A549 (cell line): Measurements from ENCODE around the gene PTPN6.

Source experiments
- CHD2 ChIP-seq: fragments of 150-350 bp; IDR thresholded peaks from 2 replicates; pipeline ENCODE4 v1.6.1; 2014; ENCODE audit warnings: low read length; ENCODE audit not compliant: partially characterized antibody
- FOSB ChIP-seq: fragments of 250-450 bp; sonication (Bioruptor Pico); IDR thresholded peaks from 2 replicates; pipeline ENCODE4 v1.5.0; 2020; ENCODE audit warnings: mild to moderate bottlenecking, moderate library complexity
- FOSL2 ChIP-seq, 2 experiments: fragments of 450-650 bp in 1 of 2; fragments of >200 bp in 1 of 2; sonication (Bioruptor Twin) in 1 of 2; formaldehyde crosslinking; IDR thresholded peaks; 2 replicates each; pipeline versions ENCODE4 v1.5.0 to v1.6.1; 2016 to 2020; ENCODE audit warnings: mild to moderate bottlenecking in 1 of 2, moderate library complexity in 1 of 2
- JUN ChIP-seq, 2 experiments: fragments of >200 bp; sonication (Bioruptor Twin); formaldehyde crosslinking; IDR thresholded peaks; 2 replicates in 1 of 2; 3 replicates in 1 of 2; pipeline ENCODE4 v1.6.1; 2016 to 2017
- TF ChIP-seq, protein P1 (sequence below): fragments of >200 bp; sonication (Bioruptor Twin); formaldehyde crosslinking; IDR thresholded peaks from 3 replicates; pipeline ENCODE4 v1.5.1; 2016
- TF ChIP-seq, protein P2 (sequence below): fragments of 450-650 bp; IDR thresholded peaks from 2 replicates; pipeline ENCODE4 v1.6.1; 2014; ENCODE audit warnings: antibody characterized with exemption

DNA sequence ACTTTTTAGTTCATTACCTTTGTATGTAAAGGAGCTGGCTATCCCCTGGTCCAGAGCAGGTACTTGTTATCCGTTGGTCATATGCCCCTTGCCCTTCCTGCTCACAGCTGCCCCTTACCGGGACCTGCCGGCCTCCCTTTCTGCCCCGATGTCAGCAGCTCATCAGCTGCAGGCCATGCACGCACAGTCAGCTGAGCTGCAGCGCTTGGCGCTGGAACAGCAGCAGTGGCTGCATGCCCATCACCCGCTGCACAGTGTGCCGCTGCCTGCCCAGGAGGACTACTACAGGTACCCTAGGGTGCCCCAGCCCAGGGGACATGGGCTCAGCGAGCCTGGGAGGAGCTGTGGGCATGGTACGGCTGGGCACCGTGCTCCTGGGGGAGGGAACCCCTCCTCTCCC, 9.9 kb upstream of the PTPN6 start:
- TF ChIP-seq, protein P1, sequence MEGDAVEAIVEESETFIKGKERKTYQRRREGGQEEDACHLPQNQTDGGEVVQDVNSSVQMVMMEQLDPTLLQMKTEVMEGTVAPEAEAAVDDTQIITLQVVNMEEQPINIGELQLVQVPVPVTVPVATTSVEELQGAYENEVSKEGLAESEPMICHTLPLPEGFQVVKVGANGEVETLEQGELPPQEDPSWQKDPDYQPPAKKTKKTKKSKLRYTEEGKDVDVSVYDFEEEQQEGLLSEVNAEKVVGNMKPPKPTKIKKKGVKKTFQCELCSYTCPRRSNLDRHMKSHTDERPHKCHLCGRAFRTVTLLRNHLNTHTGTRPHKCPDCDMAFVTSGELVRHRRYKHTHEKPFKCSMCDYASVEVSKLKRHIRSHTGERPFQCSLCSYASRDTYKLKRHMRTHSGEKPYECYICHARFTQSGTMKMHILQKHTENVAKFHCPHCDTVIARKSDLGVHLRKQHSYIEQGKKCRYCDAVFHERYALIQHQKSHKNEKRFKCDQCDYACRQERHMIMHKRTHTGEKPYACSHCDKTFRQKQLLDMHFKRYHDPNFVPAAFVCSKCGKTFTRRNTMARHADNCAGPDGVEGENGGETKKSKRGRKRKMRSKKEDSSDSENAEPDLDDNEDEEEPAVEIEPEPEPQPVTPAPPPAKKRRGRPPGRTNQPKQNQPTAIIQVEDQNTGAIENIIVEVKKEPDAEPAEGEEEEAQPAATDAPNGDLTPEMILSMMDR, result no peak
- no peak for TF ChIP-seq FOSL2 (IDR thresholded peaks at IDR 0.05)
- no peak for TF ChIP-seq FOSL2 (CRISPR knock-in tag; IDR thresholded peaks at IDR 0.05)
- TF ChIP-seq, protein P2, sequence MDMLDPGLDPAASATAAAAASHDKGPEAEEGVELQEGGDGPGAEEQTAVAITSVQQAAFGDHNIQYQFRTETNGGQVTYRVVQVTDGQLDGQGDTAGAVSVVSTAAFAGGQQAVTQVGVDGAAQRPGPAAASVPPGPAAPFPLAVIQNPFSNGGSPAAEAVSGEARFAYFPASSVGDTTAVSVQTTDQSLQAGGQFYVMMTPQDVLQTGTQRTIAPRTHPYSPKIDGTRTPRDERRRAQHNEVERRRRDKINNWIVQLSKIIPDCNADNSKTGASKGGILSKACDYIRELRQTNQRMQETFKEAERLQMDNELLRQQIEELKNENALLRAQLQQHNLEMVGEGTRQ, result no peak
- TF ChIP-seq JUN (IDR thresholded peaks at IDR 0.05), result no peak
- TF ChIP-seq CHD2, result no peak
- TF ChIP-seq FOSB (CRISPR knock-in tag), result no peak
